Measurements from ENCODE around the gene ETV6.

The ETV6 gene

GRCh38 chr12:11869406-11869805, 219.9 kb downstream of the ETV6 start:
- no peak for ATAC-seq (ENCODE audit: insufficient read depth, low read depth)

GRCh38 chr12:11870041-11870451, 220.6 kb downstream of the ETV6 start:
- Histone ChIP-seq H4K20me1 (ENCODE audit: insufficient read depth, low read length) (no peaks in the 10 kb centered on the region), H3K79me2 (ENCODE audit: insufficient read depth, low read length) (peaks cover 69% of the 10 kb centered on the region), H3K36me3 (ENCODE audit: insufficient read depth, low read length) (peaks cover 79% of the 10 kb centered on the region), H3K4me1 (ENCODE audit: insufficient read depth, low read length) (peaks cover 39% of the 10 kb centered on the region), H2AFZ (ENCODE audit: low read depth, low read length) (no peak overlapping the region), H3K4me3 (ENCODE audit: low read depth in 1 of 2, low read length in 2 of 2) (no peak overlapping the region), H3K27ac (ENCODE audit: low read length) (peak overlapping the region; percentile 27), H3K9me3 (ENCODE audit: insufficient read depth, low read length, severe bottlenecking) (peaks cover 10% of the 10 kb centered on the region), H3K4me2 (ENCODE audit: insufficient read depth, low read length) (no peak overlapping the region), H3K27me3 (ENCODE audit: insufficient read depth, low read length, poor library complexity) (no peaks in the 10 kb centered on the region), H3K9ac (ENCODE audit: low read depth, low read length) (no peak overlapping the region)
- ATAC-seq (ENCODE audit: insufficient read depth, low read depth) (no peak), DNase-seq (no peak)
- TF ChIP-seq CTCF (IDR thresholded peaks at IDR 0.05; ENCODE audit: borderline replicate concordance, extremely low read depth, low read length, poor library complexity, severe bottlenecking) (no peak), EZH2 (IDR thresholded peaks at IDR 0.05; ENCODE audit: borderline replicate concordance, low read depth, low read length, severe bottlenecking) (no peak)

More at GRCh38 chr12:11869406-11869805, 219.9 kb downstream of the ETV6 start:
- no peaks in the 10 kb centered on the region for H4K20me1 ChIP-seq (ENCODE audit: insufficient read depth, low read length)
- no peak for DNase-seq
- no peak overlapping the region for H3K4me3 ChIP-seq (ENCODE audit: low read depth in 1 of 2, low read length in 2 of 2)
- H3K79me2 ChIP-seq (ENCODE audit: insufficient read depth, low read length) = peaks cover 69% of the 10 kb centered on the region
- H2AFZ ChIP-seq (ENCODE audit: low read depth, low read length) = no peak overlapping the region
- no peak overlapping the region for H3K9ac ChIP-seq (ENCODE audit: low read depth, low read length)
- peaks cover 10% of the 10 kb centered on the region for H3K9me3 ChIP-seq (ENCODE audit: insufficient read depth, low read length, severe bottlenecking)
- H3K4me2 ChIP-seq (ENCODE audit: insufficient read depth, low read length) = no peak overlapping the region
- TF ChIP-seq EZH2 (IDR thresholded peaks at IDR 0.05; ENCODE audit: borderline replicate concordance, low read depth, low read length, severe bottlenecking) (no peak), CTCF (IDR thresholded peaks at IDR 0.05; ENCODE audit: borderline replicate concordance, extremely low read depth, low read length, poor library complexity, severe bottlenecking) (no peak)
- H3K4me1 ChIP-seq (ENCODE audit: insufficient read depth, low read length) = peaks cover 33% of the 10 kb centered on the region
- H3K27me3 ChIP-seq (ENCODE audit: insufficient read depth, low read length, poor library complexity) = no peaks in the 10 kb centered on the region
- H3K36me3 ChIP-seq (ENCODE audit: insufficient read depth, low read length) = peaks cover 82% of the 10 kb centered on the region
- peak overlapping the region; percentile 27; the same call in 1 of the 2 replicates for H3K27ac ChIP-seq (ENCODE audit: low read length)

GRCh38 chr12:11872055-11872454, 222.6 kb downstream of the ETV6 start:
- H3K36me3 ChIP-seq (ENCODE audit: insufficient read depth, low read length) = peaks cover 68% of the 10 kb centered on the region
- no peaks in the 10 kb centered on the region for H4K20me1 ChIP-seq (ENCODE audit: insufficient read depth, low read length)
- H3K79me2 ChIP-seq (ENCODE audit: insufficient read depth, low read length) = peaks cover 56% of the 10 kb centered on the region
- peak overlapping the region; percentile 42 for H3K27ac ChIP-seq (ENCODE audit: low read length)
- no peak for TF ChIP-seq CTCF (IDR thresholded peaks at IDR 0.05; ENCODE audit: borderline replicate concordance, extremely low read depth, low read length, poor library complexity, severe bottlenecking)
- no peak for TF ChIP-seq EZH2 (IDR thresholded peaks at IDR 0.05; ENCODE audit: borderline replicate concordance, low read depth, low read length, severe bottlenecking)
- no peak overlapping the region for H3K4me2 ChIP-seq (ENCODE audit: insufficient read depth, low read length)
- no peaks in the 10 kb centered on the region for H3K27me3 ChIP-seq (ENCODE audit: insufficient read depth, low read length, poor library complexity)
- H3K9ac ChIP-seq (ENCODE audit: low read depth, low read length) = no peak overlapping the region
- H3K4me3 ChIP-seq (ENCODE audit: low read depth in 1 of 2, low read length in 2 of 2) = no peak overlapping the region
- H3K4me1 ChIP-seq (ENCODE audit: insufficient read depth, low read length) = peaks cover 59% of the 10 kb centered on the region
- DNase-seq (no peak), ATAC-seq (ENCODE audit: insufficient read depth, low read depth) (no peak)
- H2AFZ ChIP-seq (ENCODE audit: low read depth, low read length) = no peak overlapping the region
- no peaks in the 10 kb centered on the region for H3K9me3 ChIP-seq (ENCODE audit: insufficient read depth, low read length, severe bottlenecking)
